HepG2 (cell line): ENCODE results near the gene KLF12. TPM values are rescaled to one million over a fixed set of nuclear protein-coding genes. Genes with fewer than 3 reads are reported as not detected.

Source experiments
- ATAC-seq: fragments of 200-7000 bp; cut with Tn5 transposase; 3 replicates; pipeline ENCODE4 v1.9.1; 2020; ENCODE audit warnings: mild to moderate bottlenecking, moderate library complexity
- BruUV-seq: library from RNA; stranded (reverse); fragments of 400-500 nt; replicated peaks from 2 replicates; lab custom pipeline; 2021; lab: Mats Ljungman, UMichigan
- CTCF ChIA-PET: fragments of 300-600 bp; formaldehyde crosslinking; extraction: SDS; loops from one replicate; lab custom pipeline; 2021; ENCODE audit warnings: low total read pairs, inconsistent platforms, low intra/inter-chr PET ratio; lab: Yijun Ruan, JAX
- POLR2A ChIA-PET: fragments of 350-600 bp; sonication (Branson Sonifier 250); formaldehyde crosslinking; loops from one replicate; lab custom pipeline; 2020; ENCODE audit warnings: antibody characterized with exemption, inconsistent platforms; lab: Yijun Ruan, JAX
- DNase-seq: peaks from one replicate; pipeline ENCODE4 v3.0.0-alpha.2; 2015; ENCODE audit warnings: low spot score
- FAIRE-seq: peaks from 3 replicates; lab custom pipeline; 2011; peaks lifted over from hg19 to GRCh38; lab: Jason Lieb, UNC
- H2AFZ ChIP-seq: one replicate; pipeline ENCODE4 v1.6.1; 2011; ENCODE audit warnings: low read length, inconsistent platforms
- H3K27ac ChIP-seq: fragments of 300-600 bp; 3 replicates; pipeline ENCODE4 v1.8.0; 2011; ENCODE audit warnings: mixed run types, mild to moderate bottlenecking, mixed read lengths, low read length, inconsistent platforms; ENCODE audit not compliant: insufficient read depth; ENCODE audit errors: extremely low read length
- H3K27me3 ChIP-seq, 2 experiments: fragments of 200-600 bp in 1 of 2; 2 replicates in 1 of 2; 3 replicates in 1 of 2; pipeline versions ENCODE4 v1.6.0 to v1.8.0; 2011; ENCODE audit warnings: low read length in 2 of 2, mild to moderate bottlenecking in 2 of 2, moderate library complexity in 2 of 2, inconsistent platforms in 1 of 2; ENCODE audit not compliant: insufficient read depth in 2 of 2, control insufficient read depth in 1 of 2
- H3K36me3 ChIP-seq, 2 experiments: fragments of 200-600 bp in 1 of 2; replicated peaks in 1 of 2; 2 replicates in 1 of 2; 3 replicates in 1 of 2; pipeline versions ENCODE4 v1.5.1 to v1.8.0; 2011; ENCODE audit warnings: low read length in 2 of 2, inconsistent platforms in 1 of 2; ENCODE audit not compliant: insufficient read depth in 2 of 2, control insufficient read depth in 1 of 2
- H3K4me1 ChIP-seq: 2 replicates; pipeline ENCODE4 v1.5.1; 2012; ENCODE audit warnings: low read length, inconsistent platforms; ENCODE audit not compliant: insufficient read depth
- H3K4me2 ChIP-seq: 2 replicates; pipeline ENCODE4 v1.6.0; 2011; ENCODE audit warnings: low read depth, low read length, inconsistent platforms
- H3K4me3 ChIP-seq, 3 experiments: fragments of 200-600 bp in 1 of 3; sonication (generic), shearing (Covaris generic) in 1 of 3; replicated peaks in 1 of 3; 2 replicates each; pipeline ENCODE4 v1.5.1; 2011 to 2016; ENCODE audit warnings: low read length in 3 of 3, inconsistent platforms in 2 of 3, low read depth in 2 of 3, mild to moderate bottlenecking in 2 of 3, control low read depth in 1 of 3, mixed read lengths in 1 of 3; ENCODE audit not compliant: insufficient read depth in 1 of 3
- H3K79me2 ChIP-seq: one replicate; pipeline ENCODE4 v1.6.1; 2011; ENCODE audit warnings: low read length, inconsistent platforms; ENCODE audit not compliant: insufficient read depth
- H3K9ac ChIP-seq: 2 replicates; pipeline ENCODE4 v1.6.0; 2011; ENCODE audit warnings: mild to moderate bottlenecking, low read depth, low read length, inconsistent platforms; ENCODE audit not compliant: insufficient read depth
- H3K9me3 ChIP-seq: 2 replicates; pipeline ENCODE4 v1.5.1; 2012; ENCODE audit warnings: mild to moderate bottlenecking, low read length
- H4K20me1 ChIP-seq: 2 replicates; pipeline ENCODE4 v1.6.0; 2011; ENCODE audit warnings: inconsistent platforms, mild to moderate bottlenecking, low read length, moderate library complexity; ENCODE audit not compliant: insufficient read depth
- AGO2 ChIP-seq: fragments of 200-400 bp; formaldehyde crosslinking; optimal IDR thresholded peaks from 2 replicates; pipeline ENCODE3; 2017; ENCODE audit warnings: mild to moderate bottlenecking, low read depth, low read length, moderate library complexity
- ASH2L ChIP-seq: fragments of 300-600, 200-600 bp; sonication (generic); IDR thresholded peaks from 2 replicates; pipeline ENCODE4 v1.7.0; 2017; ENCODE audit warnings: low read depth, mild to moderate bottlenecking, moderate library complexity, mixed read lengths, low read length; ENCODE audit not compliant: insufficient read length
- FOSL1 ChIP-seq: sonication (generic); formaldehyde crosslinking; IDR thresholded peaks from 2 replicates; pipeline ENCODE4 v1.9.0; 2021; ENCODE audit warnings: missing genetic modification reagents, borderline replicate concordance
- GZF1 ChIP-seq: sonication (generic); formaldehyde crosslinking; IDR thresholded peaks from 2 replicates; pipeline ENCODE4 v1.5.1; 2020; ENCODE audit warnings: mild to moderate bottlenecking, missing genetic modification reagents
- HDAC1 ChIP-seq: sonication (generic); formaldehyde crosslinking; IDR thresholded peaks from 2 replicates; pipeline ENCODE4 v1.5.1; 2020; ENCODE audit warnings: mild to moderate bottlenecking, missing genetic modification reagents
- MIER3 ChIP-seq: IDR thresholded peaks from 2 replicates; pipeline ENCODE4 v1.6.1; 2016; ENCODE audit warnings: missing compliant biosample characterization, borderline replicate concordance
- MTA1 ChIP-seq: sonication (generic); formaldehyde crosslinking; IDR thresholded peaks from 2 replicates; pipeline ENCODE4 v1.4.0; 2020; ENCODE audit warnings: missing genetic modification reagents, mild to moderate bottlenecking, borderline replicate concordance
- PAWR ChIP-seq: sonication (generic); formaldehyde crosslinking; IDR thresholded peaks from 2 replicates; pipeline ENCODE4 v1.4.0; 2020; ENCODE audit warnings: missing genetic modification reagents, mild to moderate bottlenecking, borderline replicate concordance
- SMYD3 ChIP-seq: sonication (generic); formaldehyde crosslinking; IDR thresholded peaks from 2 replicates; pipeline ENCODE4 v1.8.1; 2023; ENCODE audit warnings: mild to moderate bottlenecking, missing genetic modification reagents
- ZBTB43 ChIP-seq: sonication (generic); formaldehyde crosslinking; conservative IDR thresholded peaks from 2 replicates; pipeline ENCODE4 v1.4.0; 2020; ENCODE audit warnings: missing genetic modification reagents
- ZNF225 ChIP-seq: sonication (generic); formaldehyde crosslinking; IDR thresholded peaks from 2 replicates; pipeline ENCODE4 v1.4.0; 2020; ENCODE audit warnings: mild to moderate bottlenecking, missing genetic modification reagents
- ZNF230 ChIP-seq: sonication (generic); formaldehyde crosslinking; IDR thresholded peaks from 2 replicates; pipeline ENCODE4 v1.4.0; 2020; ENCODE audit warnings: mild to moderate bottlenecking, missing genetic modification reagents
- ZNF687 ChIP-seq: sonication (generic); formaldehyde crosslinking; IDR thresholded peaks from 2 replicates; pipeline ENCODE4 v1.5.1; 2020; ENCODE audit warnings: mild to moderate bottlenecking, missing genetic modification reagents, moderate library complexity
- ZNF710 ChIP-seq: sonication (generic); formaldehyde crosslinking; IDR thresholded peaks from 2 replicates; pipeline ENCODE4 v1.5.0; 2020; ENCODE audit warnings: mild to moderate bottlenecking, missing genetic modification reagents, borderline replicate concordance
- WGBS: methylation state at CpG from one replicate; pipeline ENCODE4 v1.1.6; 2017; ENCODE audit warnings: low lambda C conversion rate; 5-methylcytosine and 5-hydroxymethylcytosine counted together
- in situ Hi-C: cut with HindIII; loops from 2 replicates; pipeline ENCODE4 v1.10.0; 2017; ENCODE audit warnings: low pct_unique_long_range_greater_than_20kb; ENCODE audit not compliant: extremely low pct_ligation_motif_present
- intact Hi-C: fragments of 100-400 bp; cut with micrococcal nuclease; formaldehyde crosslinking; loops from one replicate; pipeline ENCODE4 v1.10.0; 2022; ENCODE audit not compliant: unreplicated experiment
- polyA plus RNA-seq, 8 experiments: library from polyadenylated mRNA; depleted of rRNA in 3 of 8; stranded (reverse) in 7 of 8; unstranded in 1 of 8; fragments of >200 nt; fragmentation: Illumina TruSeq in 4 of 8; extraction: Trizol in 4 of 8; gene quantifications; 2 replicates each; pipeline versions ENCODE4 v1.2.1 to v1.2.3, GENCODE V29; 2011 to 2016; ENCODE audit warnings: low read depth in 4 of 8, missing spikeins in 1 of 8, mixed read lengths in 1 of 8; ENCODE audit not compliant: insufficient read depth in 1 of 8
- total RNA-seq, 5 experiments: library from RNA; depleted of rRNA; stranded (reverse); fragments of >200 nt; fragmentation: Illumina TruSeq; extraction: Trizol; gene quantifications; 2 replicates each; pipeline ENCODE4 v1.2.3, GENCODE V29; 2016; ENCODE audit warnings: low read depth in 1 of 5

KLF12 gene
- total and polyA plus RNA-seq, 2 of the 13 experiments (the other 11 are each of a cell fraction or from before 2014, with no cell fraction given) = 0.66 to 1.5 TPM

- no peak for TF ChIP-seq ASH2L
- no peak for TF ChIP-seq FOSL1 (CRISPR knock-in tag)
- no peak for TF ChIP-seq MTA1 (CRISPR knock-in tag)
These were observed 4.0 kb upstream of the KLF12 start (continued) for GRCh38 chr13:74138241-74138640.

- CTCF ChIA-PET = no interaction called here
- no peak overlapping the region for H3K27ac ChIP-seq
- WGBS = 8% methylated on average over 26 of the region's 27 CpGs
- peak overlapping the region; percentile 76 for H3K4me2 ChIP-seq
- H3K4me1 ChIP-seq = peaks cover 31% of the 10 kb centered on the region
- DNase-seq = no peak
- H2AFZ ChIP-seq = peak overlapping the region; percentile 34
- H3K27me3 ChIP-seq = peaks cover 0 to 31% of the 10 kb centered on the region in 2 experiments; a peak in 1 of 5 replicates
- H3K9ac ChIP-seq = peak overlapping the region; percentile 32; the same call in 1 of the 2 replicates
- intact Hi-C loops (loop anchor here (10.0 kb wide), 1 partner anchor 301 kb away; no protein-coding TSS in a partner anchor), in situ Hi-C loops (no loop called here)
- POLR2A ChIA-PET = no interaction called here
- no peaks in the 10 kb centered on the region for H3K79me2 ChIP-seq
- H3K9me3 ChIP-seq = no peaks in the 10 kb centered on the region
- FAIRE-seq = no peak
- no peaks in the 10 kb centered on the region for H3K36me3 ChIP-seq
- H4K20me1 ChIP-seq = no peaks in the 10 kb centered on the region
- no TSS peak for BruUV-seq
- H3K4me3 ChIP-seq = peak overlapping the region; percentile 47 to 75 (median 72)
- peak; percentile 2; the same call in 1 of the 3 replicates for ATAC-seq
- peak; percentile 53; the same call in 1 of the 2 replicates for TF ChIP-seq ZNF687
- 0 out of 2 replicates have a peak, but pooled peaks have one; percentile 9 for TF ChIP-seq HDAC1 (CRISPR knock-in tag)
- no peak for TF ChIP-seq ZBTB43 (CRISPR knock-in tag)
- no peak for TF ChIP-seq MIER3 (CRISPR knock-in tag)
- 0 out of 2 replicates have a peak, but pooled peaks have one; percentile 32 for TF ChIP-seq ZNF225
- TF ChIP-seq PAWR (CRISPR knock-in tag) = no peak
- 0 out of 2 replicates have a peak, but pooled peaks have one; percentile 36 for TF ChIP-seq ZNF710 (CRISPR knock-in tag)
- TF ChIP-seq ZNF230 (CRISPR knock-in tag) = 0 out of 2 replicates have a peak, but pooled peaks have one; percentile 43
- TF ChIP-seq SMYD3 = no peak
- peak; percentile 34 for TF ChIP-seq AGO2
- 0 out of 2 replicates have a peak, but pooled peaks have one; percentile 10 for TF ChIP-seq GZF1 (CRISPR knock-in tag)
These were observed 2.0 kb upstream of the KLF12 start for GRCh38 chr13:74136084-74136658.
